HepG2 (cell line): Measurements from ENCODE around the gene CRTC2. TPM values are rescaled to one million over a fixed set of nuclear protein-coding genes. Genes with fewer than 3 reads are reported as not detected.
A peak's percentile ranks its signal among the peaks of the same experiment; 100 is the strongest.

Experiments used
- EP300 ChIP-seq, 3 experiments: sonication (generic) in 1 of 3; formaldehyde crosslinking in 1 of 3; IDR thresholded peaks; 2 replicates each; pipeline versions ENCODE4 v1.5.1 to v1.6.1; 2011 to 2020; ENCODE audit warnings: low read depth in 2 of 3, low read length in 2 of 3, borderline replicate concordance in 1 of 3, improper control_type of control experiment in 1 of 3, mild to moderate bottlenecking in 1 of 3, missing genetic modification reagents in 1 of 3, moderate library complexity in 1 of 3
- PCBP1 ChIP-seq: fragments of 200-400 bp; formaldehyde crosslinking; IDR thresholded peaks from 2 replicates; pipeline ENCODE4 v1.6.1; 2017; ENCODE audit warnings: mild to moderate bottlenecking, low read depth, low read length, borderline replicate concordance
- PHF21A ChIP-seq: sonication (generic); formaldehyde crosslinking; IDR thresholded peaks from 2 replicates; pipeline ENCODE4 v1.5.0; 2020; ENCODE audit warnings: mild to moderate bottlenecking, missing genetic modification reagents
- SCMH1 ChIP-seq: sonication (generic); formaldehyde crosslinking; IDR thresholded peaks from 2 replicates; pipeline ENCODE4 v1.9.0; 2021; ENCODE audit warnings: missing genetic modification reagents, mild to moderate bottlenecking, borderline replicate concordance
- SIN3A ChIP-seq: IDR thresholded peaks from 2 replicates; pipeline ENCODE4 v1.6.1; 2011; ENCODE audit warnings: low read depth, mild to moderate bottlenecking, control low read depth, low read length, borderline replicate concordance
- SP1 ChIP-seq, 2 experiments: fragments of 450-650 bp in 1 of 2; sonication (generic) in 1 of 2; formaldehyde crosslinking in 1 of 2; IDR thresholded peaks; 2 replicates each; pipeline versions ENCODE4 v1.4.0 to v1.6.1; 2016 to 2020; ENCODE audit warnings: missing genetic modification reagents in 1 of 2
- SP140L ChIP-seq: sonication (generic); formaldehyde crosslinking; IDR thresholded peaks from 2 replicates; pipeline ENCODE4 v1.4.0; 2020; ENCODE audit warnings: missing genetic modification reagents, borderline replicate concordance
- SP2 ChIP-seq: sonication (generic); formaldehyde crosslinking; IDR thresholded peaks from 2 replicates; pipeline ENCODE4 v1.5.1; 2020; ENCODE audit warnings: mild to moderate bottlenecking, missing genetic modification reagents
- SP5 ChIP-seq: IDR thresholded peaks from 2 replicates; pipeline ENCODE4 v1.6.1; 2016; ENCODE audit warnings: low read depth, borderline replicate concordance
- ZBTB20 ChIP-seq: sonication (generic); formaldehyde crosslinking; IDR thresholded peaks from 2 replicates; pipeline ENCODE4 v1.8.1; 2023; ENCODE audit warnings: missing genetic modification reagents, low read depth, mild to moderate bottlenecking, borderline replicate concordance
- ZBTB49 ChIP-seq: sonication (generic); formaldehyde crosslinking; IDR thresholded peaks from 2 replicates; pipeline ENCODE4 v1.4.0; 2020; ENCODE audit warnings: missing genetic modification reagents, borderline replicate concordance
- ZKSCAN8 ChIP-seq: IDR thresholded peaks from 2 replicates; pipeline ENCODE4 v1.6.1; 2016; ENCODE audit warnings: borderline replicate concordance, missing genetic modification reagents, missing compliant biosample characterization
- ZMYM4 ChIP-seq: sonication (generic); formaldehyde crosslinking; IDR thresholded peaks from 2 replicates; pipeline ENCODE4 v1.8.1; 2023; ENCODE audit warnings: mild to moderate bottlenecking, missing genetic modification reagents
- ZNF136 ChIP-seq: sonication (generic); formaldehyde crosslinking; IDR thresholded peaks from 2 replicates; pipeline ENCODE4 v1.8.1; 2022; ENCODE audit warnings: low read depth, mild to moderate bottlenecking, moderate library complexity, missing genetic modification reagents
- ZNF256 ChIP-seq: sonication (generic); formaldehyde crosslinking; conservative IDR thresholded peaks from 2 replicates; pipeline ENCODE4 v1.4.0; 2020; ENCODE audit warnings: missing genetic modification reagents
- ZNF501 ChIP-seq: sonication (generic); formaldehyde crosslinking; IDR thresholded peaks from 2 replicates; pipeline ENCODE4 v1.5.1; 2020; ENCODE audit warnings: mild to moderate bottlenecking, moderate library complexity, missing genetic modification reagents
- ZNF687 ChIP-seq: sonication (generic); formaldehyde crosslinking; IDR thresholded peaks from 2 replicates; pipeline ENCODE4 v1.5.1; 2020; ENCODE audit warnings: mild to moderate bottlenecking, missing genetic modification reagents, moderate library complexity
- polyA plus RNA-seq, 8 experiments: library from polyadenylated mRNA; depleted of rRNA in 3 of 8; stranded (reverse) in 7 of 8; unstranded in 1 of 8; fragments of >200 nt; fragmentation: Illumina TruSeq in 4 of 8; extraction: Trizol in 4 of 8; gene quantifications; 2 replicates each; pipeline versions ENCODE4 v1.2.1 to v1.2.3, GENCODE V29; 2011 to 2016; ENCODE audit warnings: low read depth in 4 of 8, missing spikeins in 1 of 8, mixed read lengths in 1 of 8; ENCODE audit not compliant: insufficient read depth in 1 of 8
- total RNA-seq, 5 experiments: library from RNA; depleted of rRNA; stranded (reverse); fragments of >200 nt; fragmentation: Illumina TruSeq; extraction: Trizol; gene quantifications; 2 replicates each; pipeline ENCODE4 v1.2.3, GENCODE V29; 2016; ENCODE audit warnings: low read depth in 1 of 5
- TF ChIP-seq, protein P1 (sequence below): sonication (generic); formaldehyde crosslinking; IDR thresholded peaks from 2 replicates; pipeline ENCODE4 v1.4.0; 2020; ENCODE audit warnings: mild to moderate bottlenecking, missing genetic modification reagents

CRTC2 gene
- total and polyA plus RNA-seq, 2 of the 13 experiments (the other 11 are each of a cell fraction or from before 2014, with no cell fraction given), result 6.1 to 26.7 TPM

DNA sequence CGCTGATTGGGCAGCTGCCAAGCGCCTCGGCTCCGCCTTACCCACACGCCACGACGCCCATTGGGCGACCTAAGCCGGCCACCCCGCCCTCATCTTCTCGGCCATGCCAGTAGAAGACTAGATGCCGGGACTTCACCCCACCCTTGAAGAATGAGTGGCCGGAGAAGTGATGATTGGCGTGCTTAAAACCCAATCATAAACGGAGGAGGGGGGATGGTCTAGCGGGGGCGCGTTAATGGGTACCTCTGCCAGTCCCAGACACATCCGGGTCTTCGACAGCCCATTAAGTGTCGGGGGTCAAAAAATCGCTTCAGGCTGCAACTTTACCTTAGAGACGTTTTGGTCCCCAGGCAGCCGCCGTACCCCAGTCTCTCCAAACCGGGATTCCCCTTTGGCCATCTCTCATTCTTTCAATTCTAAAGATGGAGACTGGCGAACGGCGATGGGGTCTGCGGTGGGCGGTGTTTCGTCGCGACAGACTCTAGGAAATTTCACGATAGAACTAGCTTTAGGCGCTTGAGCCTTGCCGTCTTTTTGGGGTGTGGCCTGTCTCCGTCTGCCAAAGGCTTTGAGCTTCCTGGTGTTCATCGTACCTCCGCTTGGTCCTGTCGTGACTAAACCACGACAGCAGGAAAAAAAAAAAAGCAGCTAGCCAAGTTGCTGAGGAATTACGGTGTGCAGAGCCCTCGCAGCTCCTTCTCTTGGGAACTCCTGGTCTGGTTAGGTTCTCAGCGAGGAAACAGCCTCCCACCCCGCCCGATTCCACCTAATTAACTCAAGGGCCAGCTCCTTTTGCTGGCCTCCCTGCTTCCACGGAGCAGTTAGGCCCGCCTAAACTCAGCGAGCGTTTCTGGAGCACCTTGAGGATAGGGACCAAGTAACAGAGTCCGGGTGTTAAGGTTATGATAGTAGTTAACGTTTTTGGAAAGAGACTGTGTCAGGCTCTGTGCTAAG lies 35.2 kb downstream of the CRTC2 start, which contains the start of gene GATAD2B (continued):
- TF ChIP-seq, protein P1, sequence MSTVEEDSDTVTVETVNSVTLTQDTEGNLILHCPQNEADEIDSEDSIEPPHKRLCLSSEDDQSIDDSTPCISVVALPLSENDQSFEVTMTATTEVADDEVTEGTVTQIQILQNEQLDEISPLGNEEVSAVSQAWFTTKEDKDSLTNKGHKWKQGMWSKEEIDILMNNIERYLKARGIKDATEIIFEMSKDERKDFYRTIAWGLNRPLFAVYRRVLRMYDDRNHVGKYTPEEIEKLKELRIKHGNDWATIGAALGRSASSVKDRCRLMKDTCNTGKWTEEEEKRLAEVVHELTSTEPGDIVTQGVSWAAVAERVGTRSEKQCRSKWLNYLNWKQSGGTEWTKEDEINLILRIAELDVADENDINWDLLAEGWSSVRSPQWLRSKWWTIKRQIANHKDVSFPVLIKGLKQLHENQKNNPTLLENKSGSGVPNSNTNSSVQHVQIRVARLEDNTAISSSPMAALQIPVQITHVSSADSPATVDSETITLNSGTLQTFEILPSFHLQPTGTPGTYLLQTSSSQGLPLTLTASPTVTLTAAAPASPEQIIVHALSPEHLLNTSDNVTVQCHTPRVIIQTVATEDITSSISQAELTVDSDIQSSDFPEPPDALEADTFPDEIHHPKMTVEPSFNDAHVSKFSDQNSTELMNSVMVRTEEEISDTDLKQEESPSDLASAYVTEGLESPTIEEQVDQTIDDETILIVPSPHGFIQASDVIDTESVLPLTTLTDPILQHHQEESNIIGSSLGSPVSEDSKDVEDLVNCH (CRISPR knock-in tag), result peak; percentile 99
- TF ChIP-seq ZNF256 (CRISPR knock-in tag) (no peak), ZBTB20 (0 out of 2 replicates have a peak, but pooled peaks have one; percentile 44), SP1 (IDR thresholded peaks at IDR 0.05) (no peak), SP1 (CRISPR knock-in tag; IDR thresholded peaks at IDR 0.05) (peak; percentile 17; the same call in 1 of the 2 replicates), SP5 (0 out of 2 replicates have a peak, but pooled peaks have one; percentile 26), SP140L (CRISPR knock-in tag) (peak; percentile 58; the same call in 1 of the 2 replicates), ZNF687 (CRISPR knock-in tag) (peak; percentile 55), PCBP1 (no peak), SCMH1 (CRISPR knock-in tag) (no peak), ZMYM4 (CRISPR knock-in tag) (peak; percentile 84; the same call in 1 of the 2 replicates), SP2 (peak; percentile 96), PHF21A (CRISPR knock-in tag) (peak; percentile 77; the same call in 1 of the 2 replicates), EP300 (IDR thresholded peaks at IDR 0.05; ENCODE audit: low read depth in 2 of 2, low read length in 2 of 2) (no peak; a peak in 1 of 4 replicates), EP300 (CRISPR knock-in tag; IDR thresholded peaks at IDR 0.05; ENCODE audit: borderline replicate concordance) (peak; percentile 27; the same call in 1 of the 2 replicates), SIN3A (peak; percentile 35; the same call in 1 of the 2 replicates), ZBTB49 (CRISPR knock-in tag) (peak; percentile 49; the same call in 1 of the 2 replicates), ZKSCAN8 (CRISPR knock-in tag) (no peak), ZNF136 (no peak), ZNF501 (CRISPR knock-in tag) (peak; percentile 81)
